ENCODE measurements around the gene PPME1. TPM values are rescaled to one million over a fixed set of nuclear protein-coding genes. Genes with fewer than 3 reads are reported as not detected.

The PPME1 gene
- total RNA-seq, 1 donor: 22.4 TPM

GRCh38 chr11:74256378-74257133 is 85.5 kb downstream of the PPME1 start:
- no peak for TF ChIP-seq CTCF (IDR thresholded peaks at IDR 0.05; ENCODE audit: insufficient read depth, low read length)
- no peak for DNase-seq (ENCODE audit: low read depth)
- no peak overlapping the region for H3K4me3 ChIP-seq (ENCODE audit: low read depth, low read length)

- DNase-seq (ENCODE audit: low read depth): peak; percentile 90
- TF ChIP-seq CTCF (IDR thresholded peaks at IDR 0.05; ENCODE audit: insufficient read depth, low read length): no peak
- H3K4me3 ChIP-seq (ENCODE audit: low read depth, low read length): no peak overlapping the region
Observed at GRCh38 chr11:74257959-74258553, 87.0 kb downstream of the PPME1 start.

GRCh38 chr11:74262725-74263124 is 91.6 kb downstream of the PPME1 start:
- H3K4me3 ChIP-seq (ENCODE audit: low read depth, low read length): no peak overlapping the region
- no peak for DNase-seq (ENCODE audit: low read depth)
- no peak for TF ChIP-seq CTCF (IDR thresholded peaks at IDR 0.05; ENCODE audit: insufficient read depth, low read length)

- no peak overlapping the region for H3K4me3 ChIP-seq (ENCODE audit: low read depth, low read length)
- no peak for TF ChIP-seq CTCF (IDR thresholded peaks at IDR 0.05; ENCODE audit: insufficient read depth, low read length)
- DNase-seq (ENCODE audit: low read depth): no peak
Observed at GRCh38 chr11:74265256-74265655, 94.2 kb downstream of the PPME1 start.

GRCh38 chr11:74267014-74267413 is 95.9 kb downstream of the PPME1 start:
- no peak for TF ChIP-seq CTCF (IDR thresholded peaks at IDR 0.05; ENCODE audit: insufficient read depth, low read length)
- no peak for DNase-seq (ENCODE audit: low read depth)

GRCh38 chr11:74268456-74268855 is 97.4 kb downstream of the PPME1 start:
- H3K4me3 ChIP-seq (ENCODE audit: low read depth, low read length): no peak overlapping the region
- no peak for DNase-seq (ENCODE audit: low read depth)
- TF ChIP-seq CTCF (IDR thresholded peaks at IDR 0.05; ENCODE audit: insufficient read depth, low read length): no peak

More at GRCh38 chr11:74267014-74267413, 95.9 kb downstream of the PPME1 start:
- no peak overlapping the region for H3K4me3 ChIP-seq (ENCODE audit: low read depth, low read length)
